GM18861 (cell line): ENCODE measurements around the gene PPM1E.
"Not testable (repeated sequence)": the region's sequence is repeated elsewhere in the genome, so short reads cannot be mapped to it uniquely, and the experiment has no call there.

Experiments
- ATAC-seq: cut with Tn5 transposase; IDR thresholded peaks from one replicate; pipeline ENCODE4 v1.9.1; 2021; ENCODE audit not compliant: unreplicated experiment

PPM1E gene

GRCh38 chr17:58944166-58944565 is 188.5 kb downstream of the PPM1E start:
- ATAC-seq, result no peak

GRCh38 chr17:58947411-58947810 is 191.8 kb downstream of the PPM1E start:
- ATAC-seq, result no peak

GRCh38 chr17:58947824-58948223 is 192.2 kb downstream of the PPM1E start:
- ATAC-seq, result no peak

GRCh38 chr17:58954358-58954757 is 198.7 kb downstream of the PPM1E start:
- not testable (repeated sequence) for ATAC-seq

- no peak for ATAC-seq
Observed at GRCh38 chr17:58956997-58957724, 201.5 kb downstream of the PPM1E start.

- not testable (repeated sequence) for ATAC-seq
Observed at GRCh38 chr17:58957725-58958073, 202.0 kb downstream of the PPM1E start.

GRCh38 chr17:58960068-58960467 is 204.4 kb downstream of the PPM1E start:
- no peak for ATAC-seq

- no peak for ATAC-seq
Observed at GRCh38 chr17:58965221-58965620, 209.6 kb downstream of the PPM1E start.

- no peak for ATAC-seq
Observed at GRCh38 chr17:58966208-58966607, 210.6 kb downstream of the PPM1E start.

GRCh38 chr17:58968426-58969061 is 212.9 kb downstream of the PPM1E start:
- ATAC-seq, result no peak

- no peak for ATAC-seq
Observed at GRCh38 chr17:58969156-58969555, 213.5 kb downstream of the PPM1E start.

- no peak for ATAC-seq
Observed at GRCh38 chr17:58969612-58970011, 214.0 kb downstream of the PPM1E start.

GRCh38 chr17:58970609-58971450 is 215.2 kb downstream of the PPM1E start:
- no peak for ATAC-seq

- no peak for ATAC-seq
Observed at GRCh38 chr17:58974354-58974753, 218.7 kb downstream of the PPM1E start.

- no peak for ATAC-seq
Observed at GRCh38 chr17:58976541-58976940, 220.9 kb downstream of the PPM1E start.

GRCh38 chr17:58980706-58981481 is 225.2 kb downstream of the PPM1E start:
- no peak for ATAC-seq

GRCh38 chr17:58982626-58983025 is 227.0 kb downstream of the PPM1E start:
- no peak for ATAC-seq

- no peak for ATAC-seq
Observed at GRCh38 chr17:58985367-58985766, 229.7 kb downstream of the PPM1E start.

- ATAC-seq, result no peak
Observed at GRCh38 chr17:58985971-58986370, 230.3 kb downstream of the PPM1E start.

GRCh38 chr17:58989629-58990028 is 234.0 kb downstream of the PPM1E start:
- ATAC-seq, result no peak

- peak; percentile 82 for ATAC-seq
Observed at GRCh38 chr17:58991718-58992331, 236.2 kb downstream of the PPM1E start.
